Heart left ventricle (tissue), 16 donors: ENCODE data around the gene IL13RA1. TPM values are rescaled to one million over a fixed set of nuclear protein-coding genes. Genes with fewer than 3 reads are reported as not detected.

ENCODE experiments used
- ATAC-seq, 4 donors: fragments of 200-7000 bp; cut with Tn5 transposase; one replicate each; pipeline ENCODE4 v1.9.1; 2020 to 2022; ENCODE audit warnings: moderate library complexity in 4 of 4, mild to moderate bottlenecking in 3 of 4, moderate number of reproducible peaks in 1 of 4
- DNase-seq, 5 donors: peaks; one replicate each; pipeline ENCODE4 v3.0.0-alpha.2; 2020
- H3K27ac ChIP-seq, 12 donors: fragments of 200-600 bp; sonication (generic) in 4 of 12; one replicate each; pipeline versions ENCODE4 v1.5.0 to v1.8.0; 2016 to 2022; ENCODE audit warnings: mild to moderate bottlenecking in 2 of 12
- H3K27me3 ChIP-seq, 9 donors: fragments of 200-600 bp; sonication (generic) in 2 of 9; one replicate each; pipeline versions ENCODE4 v1.5.1 to v1.8.0; 2016 to 2022; ENCODE audit warnings: mild to moderate bottlenecking in 3 of 9
- H3K36me3 ChIP-seq, 9 donors: fragments of 200-600 bp; sonication (generic) in 2 of 9; one replicate each; pipeline versions ENCODE4 v1.5.0 to v1.8.0; 2018 to 2022; ENCODE audit warnings: mild to moderate bottlenecking in 2 of 9
- H3K4me1 ChIP-seq, 12 donors: fragments of 200-600 bp; sonication (generic) in 4 of 12; one replicate each; pipeline versions ENCODE4 v1.5.0 to v1.8.0; 2016 to 2022; ENCODE audit warnings: mild to moderate bottlenecking in 3 of 12
- H3K4me3 ChIP-seq, 12 donors: fragments of 200-600 bp; sonication (generic) in 4 of 12; one replicate each; pipeline versions ENCODE4 v1.5.0 to v1.8.0; 2017 to 2022; ENCODE audit warnings: mild to moderate bottlenecking in 9 of 12, moderate library complexity in 4 of 12
- H3K9me3 ChIP-seq, 12 donors: fragments of 200-600 bp; sonication (generic) in 4 of 12; one replicate each; pipeline versions ENCODE4 v1.5.0 to v1.8.0; 2016 to 2022; ENCODE audit warnings: mild to moderate bottlenecking in 1 of 12
- CTCF ChIP-seq, 12 donors: fragments of 200-600 bp; sonication (generic) in 4 of 12; IDR thresholded peaks; one replicate each; pipeline versions ENCODE4 v1.5.0 to v1.8.0; 2018 to 2022; ENCODE audit warnings: antibody characterized with exemption in 12 of 12, mild to moderate bottlenecking in 5 of 12
- POLR2A ChIP-seq, 2 donors: fragments of 450-650 bp; IDR thresholded peaks; one replicate each; pipeline ENCODE4 v1.6.1; 2017; ENCODE audit warnings: antibody characterized with exemption in 2 of 2, mild to moderate bottlenecking in 2 of 2, moderate library complexity in 2 of 2
- WGBS, 4 donors: extraction: QIAGEN DNeasy Blood & Tissue Kit in 2 of 4; methylation state at CpG; one replicate each; pipeline versions ENCODE4 v1.1.5 to v1.1.7; 2013 to 2018; 5-methylcytosine and 5-hydroxymethylcytosine counted together
- intact Hi-C, 10 donors: fragments of 100-400 bp; cut with DNase I; formaldehyde crosslinking; loops; one replicate each; pipeline versions ENCODE4 v1.11.1 to v1.14.2; 2022
- polyA plus RNA-seq, 2 donors: library from polyadenylated mRNA; stranded (reverse); fragments of 200-250 nt; gene quantifications; one replicate each; pipeline ENCODE4 v1.2.3, GENCODE V29; 2013
- total RNA-seq, 9 donors: library from RNA; depleted of rRNA in 2 of 9; stranded (reverse); fragments of >200 nt in 2 of 9; fragmentation: NEBNext Ultra II Directional in 3 of 9; extraction: Animal tissue kit (Norgen Biotek cat#: 25700) in 3 of 9; gene quantifications; one replicate each; pipeline versions ENCODE4 v1.1.0 to v1.2.4, GENCODE V29; 2016 to 2023
- donor health status: ischemic (EF 13 %, LVEDD 7.1; RV severe dilation, severe dysfunction).
- donor health status: healthy with polysubstance abuse.
- donor health status: DM: no; HTN: yes; CAD: no.
- donor health status: DM: no; HTN: no; CAD: no.
- donor health status: ischemic (EF 25% LVEDD 6.9; RV normal size, moderate dysfunction).
- donor health status: ischemic (EF 25% LVEDD 5.7; RV mildly dilated, moderate dysfunction).
- donor health status: healthy.
- donor health status: DM: yes; HTN: yes; CAD: no.
- donor health status: ischemic (EF 35%, LVEDD 5.7; RV mildly dilated, moderate dysfunction).
- donor health status: nonischemic (EF 11% LVEDD 7.7; RV severe dilation, severe dysfunction).
- donor health status: DM: yes; HTN: yes; CAD: no.
- donor health status: PGD.
- donor health status: ischemic (EF 29% LVEDD 5.4; RV normal size, mild dysfunction).
- donor health status: nonischemic (EF 23%, LVEDD 6.1; RV moderate dilation, normal function).

Gene IL13RA1
- total and polyA plus RNA-seq, 11 donors: 5.8 to 44.7 (median 16.8) TPM

GRCh38 chrX:118773782-118774181, 46.4 kb downstream of the IL13RA1 start:
- WGBS, 4 donors: 84 to 98% (median 91%) methylated on average over 5 of the region's 5 CpGs
- Histone ChIP-seq H3K4me1 (no peaks in the 10 kb centered on the region), H3K27ac (no peak overlapping the region), H3K27me3 (no peaks in the 10 kb centered on the region), H3K36me3 (peaks cover 0 to 27% (median 6%) of the 10 kb centered on the region in 9 donors), H3K4me3 (no peak overlapping the region), H3K9me3 (no peaks in the 10 kb centered on the region)
- TF ChIP-seq POLR2A (IDR thresholded peaks at IDR 0.05) (no peak), CTCF (IDR thresholded peaks at IDR 0.05) (no peak)
- ATAC-seq: no peak
- DNase-seq: no peak
- intact Hi-C loops: no loop called here

- Histone ChIP-seq H3K27me3 (no peaks in the 10 kb centered on the region), H3K36me3 (peaks cover 0 to 24% (median under 1%) of the 10 kb centered on the region in 9 donors), H3K4me3 (no peak overlapping the region), H3K4me1 (no peaks in the 10 kb centered on the region), H3K27ac (no peak overlapping the region), H3K9me3 (no peaks in the 10 kb centered on the region)
- ATAC-seq (no peak), DNase-seq (no peak)
- intact Hi-C loops: no loop called here
- TF ChIP-seq CTCF (IDR thresholded peaks at IDR 0.05): no peak
- no peak for TF ChIP-seq POLR2A (IDR thresholded peaks at IDR 0.05)
- WGBS, 4 donors: 83 to 95% (median 90%) methylated on average over 2 of the region's 2 CpGs
Observed at GRCh38 chrX:118779581-118779980, 52.2 kb downstream of the IL13RA1 start.

- Histone ChIP-seq H3K4me3 (no peak overlapping the region), H3K9me3 (no peaks in the 10 kb centered on the region), H3K27ac (peak overlapping the region in 2 of 12 donors; percentile 13 to 26), H3K4me1 (no peaks in the 10 kb centered on the region), H3K27me3 (no peaks in the 10 kb centered on the region), H3K36me3 (peaks cover 0 to 17% (median 0%) of the 10 kb centered on the region in 9 donors)
- intact Hi-C loops: no loop called here
- TF ChIP-seq POLR2A (IDR thresholded peaks at IDR 0.05): no peak
- TF ChIP-seq CTCF (IDR thresholded peaks at IDR 0.05): no peak
- ATAC-seq (no peak), DNase-seq (no peak)
- 24 to 46% (median 28%) methylated on average over 2 of the region's 2 CpGs for WGBS, 4 donors
Observed at GRCh38 chrX:118780509-118780908, 53.1 kb downstream of the IL13RA1 start.

- no peak for ATAC-seq
- no peaks in the 10 kb centered on the region for H3K4me1 ChIP-seq
- no peaks in the 10 kb centered on the region for H3K27me3 ChIP-seq
- H3K9me3 ChIP-seq: no peaks in the 10 kb centered on the region
- peak overlapping the region in 3 of 12 donors; percentile 2 to 26 (median 13) for H3K27ac ChIP-seq
- no peak overlapping the region for H3K4me3 ChIP-seq
- no peak for TF ChIP-seq POLR2A (IDR thresholded peaks at IDR 0.05)
- intact Hi-C loops: no loop called here
- WGBS, 4 donors: 23 to 60% (median 31%) methylated on average over 1 of the region's 1 CpG
- DNase-seq: no peak
- peaks cover 0 to 14% (median 0%) of the 10 kb centered on the region in 9 donors for H3K36me3 ChIP-seq
Observed at GRCh38 chrX:118780911-118781310, 53.5 kb downstream of the IL13RA1 start.
